ENCODE results near the gene ATP5IF1. TPM values are rescaled to one million over a fixed set of nuclear protein-coding genes. Genes with fewer than 3 reads are reported as not detected.

The ATP5IF1 gene
- total RNA-seq, 1 experiment from 2014 or later = 169 TPM

DNA sequence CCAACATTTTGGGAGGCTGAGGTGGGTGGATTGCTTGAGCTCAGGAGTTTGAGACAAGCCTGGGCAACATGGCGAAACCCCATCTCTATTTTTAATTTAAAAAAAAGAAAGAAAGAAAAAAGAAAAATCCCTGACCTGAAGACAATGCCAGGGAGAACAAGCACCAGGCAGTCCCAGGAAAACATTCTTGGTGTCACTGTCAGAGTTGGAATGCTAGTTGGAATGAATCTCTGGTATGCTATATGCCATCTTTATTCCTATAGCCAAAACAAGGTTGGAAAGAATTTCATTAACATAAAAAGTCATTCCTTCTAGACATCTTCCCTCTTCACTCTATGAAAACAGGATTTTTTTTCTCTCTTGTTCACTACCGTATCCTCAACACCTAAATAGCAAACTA lies 5.9 kb upstream of the ATP5IF1 start:
- peaks cover 36 to 38% of the 10 kb centered on the region in 2 experiments; a peak in 3 of 4 replicates for H3K36me3 ChIP-seq (ENCODE audit: control insufficient read depth in 1 of 2, insufficient read depth in 2 of 2, low read length in 2 of 2)
- ChIA-PET RAD21 (ENCODE audit: low non-redundant PET in 1 of 2, low total read pairs in 2 of 2, uncharacterized antibody in 2 of 2, unreplicated experiment in 2 of 2) (no interaction called here), POLR2A (no interaction called here), CTCF (no interaction called here)
- no peak overlapping the region for H3K4me2 ChIP-seq (ENCODE audit: low read length)
- no peaks in the 10 kb centered on the region for H3K27me3 ChIP-seq (ENCODE audit: insufficient read depth, low read length)
- peaks cover 5 to 15% of the 10 kb centered on the region in 2 experiments; a peak in 3 of 4 replicates for H3K4me1 ChIP-seq (ENCODE audit: control insufficient read depth in 1 of 2, insufficient read depth in 2 of 2, low read length in 2 of 2)
- H3K27ac ChIP-seq (ENCODE audit: low read depth, low read length) = no peak overlapping the region
- H3K4me3 ChIP-seq (replicated peaks in 1 of 2; ENCODE audit: low read depth in 1 of 2, low read length in 2 of 2) = no peak overlapping the region
- no peak overlapping the region for H3K9ac ChIP-seq (ENCODE audit: low read length)
- no peak for ATAC-seq
- intact Hi-C loops (cut with micrococcal nuclease) = no loop called here
- H3K9me2 ChIP-seq (ENCODE audit: insufficient read depth) = no peaks in the 10 kb centered on the region
- no peak overlapping the region for H2AFZ ChIP-seq (ENCODE audit: low read depth, low read length, poor library complexity, severe bottlenecking)
- H4K20me1 ChIP-seq (ENCODE audit: insufficient read depth) = no peaks in the 10 kb centered on the region
- DNase-seq (ENCODE audit: low read depth, low spot score) = no peak
- no peaks in the 10 kb centered on the region for H3K9me3 ChIP-seq (ENCODE audit: control insufficient read depth in 1 of 2, insufficient read depth in 1 of 2, low read depth in 1 of 2, low read length in 2 of 2)
- TF ChIP-seq EGR1 (IDR thresholded peaks at IDR 0.05; ENCODE audit: low read depth) (no peak), SP1 (IDR thresholded peaks at IDR 0.05; ENCODE audit: low read depth) (no peak), REST (IDR thresholded peaks at IDR 0.05; ENCODE audit: low read depth) (no peak), SRF (IDR thresholded peaks at IDR 0.05; ENCODE audit: low read depth) (no peak), CBX3 (IDR thresholded peaks at IDR 0.05; ENCODE audit: low read depth) (no peak), FOSL1 (IDR thresholded peaks at IDR 0.05; ENCODE audit: low read depth) (no peak), JUND (IDR thresholded peaks at IDR 0.05) (no peak), CEBPB (IDR thresholded peaks at IDR 0.05; ENCODE audit: low read depth) (no peak)
- TF ChIP-seq, protein P1, sequence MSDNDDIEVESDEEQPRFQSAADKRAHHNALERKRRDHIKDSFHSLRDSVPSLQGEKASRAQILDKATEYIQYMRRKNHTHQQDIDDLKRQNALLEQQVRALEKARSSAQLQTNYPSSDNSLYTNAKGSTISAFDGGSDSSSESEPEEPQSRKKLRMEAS (IDR thresholded peaks at IDR 0.05) = no peak
- BruUV-seq (replicated peaks) = no TSS peak
- peaks cover 69% of the 10 kb centered on the region for H3K79me2 ChIP-seq (ENCODE audit: insufficient read depth, low read length)
